NAMALWA (cell line): ENCODE data around the gene GJA3.

ENCODE experiments used
- DNase-seq: peaks from one replicate; pipeline ENCODE4 v3.0.0-alpha.2; 2015; ENCODE audit warnings: low spot score

The GJA3 gene

GRCh38 chr13:20128459-20128931, 32.4 kb downstream of the GJA3 start:
- DNase-seq, result no peak

- no peak for DNase-seq
These were observed 33.0 kb downstream of the GJA3 start for GRCh38 chr13:20127562-20128458.

- DNase-seq, result peak; percentile 26
These were observed 33.6 kb downstream of the GJA3 start for GRCh38 chr13:20127262-20127561.

GRCh38 chr13:20126541-20127261, 34.2 kb downstream of the GJA3 start:
- no peak for DNase-seq

GRCh38 chr13:20125783-20126165, 35.1 kb downstream of the GJA3 start:
- no peak for DNase-seq

GRCh38 chr13:20125129-20125782, 35.6 kb downstream of the GJA3 start:
- no peak for DNase-seq

- no peak for DNase-seq
These were observed 36.5 kb downstream of the GJA3 start for GRCh38 chr13:20124303-20124702.

- DNase-seq, result no peak
These were observed 39.7 kb downstream of the GJA3 start for GRCh38 chr13:20121159-20121525.

GRCh38 chr13:20119960-20120359, 40.9 kb downstream of the GJA3 start:
- no peak for DNase-seq

- DNase-seq, result no peak
These were observed 42.3 kb downstream of the GJA3 start for GRCh38 chr13:20118268-20119140.

- DNase-seq, result no peak
These were observed 44.6 kb downstream of the GJA3 start for GRCh38 chr13:20116213-20116612.

- no peak for DNase-seq
These were observed 46.7 kb downstream of the GJA3 start for GRCh38 chr13:20114066-20114610.

GRCh38 chr13:20109037-20109436, 51.8 kb downstream of the GJA3 start:
- no peak for DNase-seq

GRCh38 chr13:20106742-20107141, 54.1 kb downstream of the GJA3 start:
- DNase-seq, result no peak

- DNase-seq, result no peak
These were observed 55.6 kb downstream of the GJA3 start for GRCh38 chr13:20105161-20105689.

GRCh38 chr13:20102525-20103180, 58.2 kb downstream of the GJA3 start:
- no peak for DNase-seq

GRCh38 chr13:20101467-20102316, 59.2 kb downstream of the GJA3 start:
- DNase-seq, result no peak

GRCh38 chr13:20099319-20099718, 61.5 kb downstream of the GJA3 start:
- DNase-seq, result no peak

- no peak for DNase-seq
These were observed 66.9 kb downstream of the GJA3 start for GRCh38 chr13:20093951-20094350.

- no peak for DNase-seq
These were observed 70.5 kb downstream of the GJA3 start for GRCh38 chr13:20090349-20090748.
